Upper lobe of left lung (tissue), 6 donors: ENCODE data around the gene CBX7. TPM values are rescaled to one million over a fixed set of nuclear protein-coding genes. Genes with fewer than 3 reads are reported as not detected.

ENCODE experiments used
- ATAC-seq, 2 donors: fragments of 200-7000 bp; cut with Tn5 transposase; one replicate each; pipeline ENCODE4 v1.9.1; 2022; ENCODE audit warnings: mild to moderate bottlenecking in 2 of 2, moderate library complexity in 2 of 2; ENCODE audit not compliant: low FRiP score in 2 of 2
- DNase-seq, 2 donors: peaks; one replicate each; pipeline ENCODE4 v3.0.0-alpha.2; 2019 to 2020
- H3K27ac ChIP-seq, 4 donors: fragments of 200-600 bp; sonication (generic); one replicate each; pipeline ENCODE4 v1.5.1; 2016 to 2019
- H3K27me3 ChIP-seq, 4 donors: fragments of 200-600 bp; sonication (generic); one replicate each; pipeline ENCODE4 v1.5.1; 2017 to 2019
- H3K36me3 ChIP-seq, 4 donors: fragments of 200-600 bp; sonication (generic); one replicate each; pipeline ENCODE4 v1.5.1; 2016 to 2019
- H3K4me1 ChIP-seq, 4 donors: fragments of 200-600 bp; sonication (generic); one replicate each; pipeline ENCODE4 v1.5.1; 2018 to 2019
- H3K4me3 ChIP-seq, 4 donors: fragments of 200-600 bp; sonication (generic); one replicate each; pipeline ENCODE4 v1.5.1; 2017 to 2019; ENCODE audit warnings: mild to moderate bottlenecking in 2 of 4, moderate library complexity in 1 of 4
- H3K9me3 ChIP-seq, 4 donors: fragments of 200-600 bp; sonication (generic); one replicate each; pipeline ENCODE4 v1.5.1; 2018 to 2019
- CTCF ChIP-seq, 6 experiments: fragments of 450-650 bp in 4 of 6; fragments of 200-600 bp in 2 of 6; sonication (generic) in 2 of 6; IDR thresholded peaks; one replicate each; pipeline ENCODE4 v1.5.1; 2016 to 2019; ENCODE audit warnings: antibody characterized with exemption in 6 of 6
- EP300 ChIP-seq, 4 donors: sonication (generic); formaldehyde crosslinking; IDR thresholded peaks; one replicate each; pipeline ENCODE4 v1.5.1; 2017; ENCODE audit warnings: antibody characterized with exemption in 4 of 4, control low read depth in 2 of 4
- POLR2A ChIP-seq, 4 donors: fragments of 450-650 bp; IDR thresholded peaks; one replicate each; pipeline ENCODE4 v1.5.1; 2016 to 2017; ENCODE audit warnings: antibody characterized with exemption in 4 of 4, mild to moderate bottlenecking in 2 of 4
- POLR2AphosphoS5 ChIP-seq, 2 donors: sonication (generic); formaldehyde crosslinking; IDR thresholded peaks; one replicate each; pipeline ENCODE4 v1.5.1; 2017; ENCODE audit warnings: antibody characterized with exemption in 2 of 2
- WGBS, 2 donors: methylation state at CpG; one replicate each; pipeline ENCODE4 v1.1.5; 2017 to 2018; 5-methylcytosine and 5-hydroxymethylcytosine counted together
- total RNA-seq, 6 donors: library from RNA; depleted of rRNA in 4 of 6; stranded (reverse); fragments of >200 nt in 4 of 6; gene quantifications; one replicate each; pipeline versions ENCODE4 v1.1.0 to v1.2.1, GENCODE V29; 2016 to 2021
- donor health status: DM: no; HTN: no; CAD: no; lungs with moderate emphysema.
- donor health status: DM: no; HTN: yes; CAD: no; lungs with severe emphysema.

Gene CBX7
- total RNA-seq, 6 donors from 2014 or later, result 51.5 to 145 (median 60.6) TPM

- Histone ChIP-seq H3K27ac (no peak overlapping the region), H3K4me1 (peaks cover 5 to 21% (median 6%) of the 10 kb centered on the region in 4 donors), H3K27me3 (no peaks in the 10 kb centered on the region), H3K9me3 (no peaks in the 10 kb centered on the region), H3K4me3 (no peak overlapping the region), H3K36me3 (peaks cover 3 to 32% (median 12%) of the 10 kb centered on the region in 4 donors)
- ATAC-seq (no peak), DNase-seq (no peak)
- WGBS, 2 donors, result 97 to 100% methylated on average over 6 of the region's 6 CpGs
- no peak for TF ChIP-seq POLR2A (IDR thresholded peaks at IDR 0.05)
- TF ChIP-seq CTCF (IDR thresholded peaks at IDR 0.05), result no peak
- no peak for TF ChIP-seq EP300 (IDR thresholded peaks at IDR 0.05)
- no peak for TF ChIP-seq POLR2AphosphoS5 (IDR thresholded peaks at IDR 0.05)
These were observed 24.0 kb downstream of the CBX7 start for GRCh38 chr22:39128508-39128907.

- Histone ChIP-seq H3K4me3 (no peak overlapping the region), H3K27ac (no peak overlapping the region), H3K36me3 (peaks cover 0 to 7% (median 0%) of the 10 kb centered on the region in 4 donors), H3K27me3 (no peaks in the 10 kb centered on the region), H3K4me1 (peaks cover 0 to 7% (median 2%) of the 10 kb centered on the region in 4 donors), H3K9me3 (no peaks in the 10 kb centered on the region)
- no peak for TF ChIP-seq POLR2AphosphoS5 (IDR thresholded peaks at IDR 0.05)
- TF ChIP-seq CTCF (IDR thresholded peaks at IDR 0.05), result no peak
- TF ChIP-seq EP300 (IDR thresholded peaks at IDR 0.05), result no peak
- TF ChIP-seq POLR2A (IDR thresholded peaks at IDR 0.05), result no peak
- DNase-seq, result no peak
- 73 to 78% methylated on average over 5 of the region's 5 CpGs for WGBS, 2 donors
- no peak for ATAC-seq
These were observed 26.9 kb downstream of the CBX7 start for GRCh38 chr22:39125622-39126021.

GRCh38 chr22:39123751-39124581 lies 28.5 kb downstream of the CBX7 start:
- ATAC-seq (peak in 1 of 2 donors; percentile 21), DNase-seq (peak in 1 of 2 donors; percentile 53)
- TF ChIP-seq CTCF (IDR thresholded peaks at IDR 0.05), result no peak
- TF ChIP-seq POLR2A (IDR thresholded peaks at IDR 0.05), result no peak
- TF ChIP-seq POLR2AphosphoS5 (IDR thresholded peaks at IDR 0.05), result no peak
- no peak for TF ChIP-seq EP300 (IDR thresholded peaks at IDR 0.05)
- peaks cover 0 to 7% (median 2%) of the 10 kb centered on the region in 4 donors for H3K4me1 ChIP-seq
- no peak overlapping the region for H3K4me3 ChIP-seq
- WGBS, 2 donors, result 28 to 43% methylated on average over 28 to 29 of the region's 33 CpGs
- no peak overlapping the region for H3K27ac ChIP-seq
- H3K36me3 ChIP-seq, result no peaks in the 10 kb centered on the region
- H3K9me3 ChIP-seq, result no peaks in the 10 kb centered on the region
- H3K27me3 ChIP-seq, result no peaks in the 10 kb centered on the region

- Histone ChIP-seq H3K9me3 (no peaks in the 10 kb centered on the region), H3K4me3 (no peak overlapping the region), H3K27me3 (no peaks in the 10 kb centered on the region), H3K27ac (no peak overlapping the region), H3K36me3 (no peaks in the 10 kb centered on the region), H3K4me1 (peaks cover 0 to 7% (median 2%) of the 10 kb centered on the region in 4 donors)
- TF ChIP-seq POLR2A (IDR thresholded peaks at IDR 0.05) (no peak), CTCF (IDR thresholded peaks at IDR 0.05) (no peak), EP300 (IDR thresholded peaks at IDR 0.05) (no peak), POLR2AphosphoS5 (IDR thresholded peaks at IDR 0.05) (no peak)
- ATAC-seq (no peak), DNase-seq (no peak)
- WGBS, 2 donors, result 96 to 97% methylated on average over 11 to 17 of the region's 17 CpGs
These were observed 29.6 kb downstream of the CBX7 start for GRCh38 chr22:39122772-39123470.
